HG02610 (cell line): ENCODE measurements around the gene ZNF429.
"Not testable (repeated sequence)": the region's sequence is repeated elsewhere in the genome, so short reads cannot be mapped to it uniquely, and the experiment has no call there.

Experiments
- ATAC-seq: cut with Tn5 transposase; IDR thresholded peaks from one replicate; pipeline ENCODE4 v1.9.1; 2021; ENCODE audit warnings: mild to moderate bottlenecking, moderate library complexity; ENCODE audit not compliant: unreplicated experiment

ZNF429 gene

DNA sequence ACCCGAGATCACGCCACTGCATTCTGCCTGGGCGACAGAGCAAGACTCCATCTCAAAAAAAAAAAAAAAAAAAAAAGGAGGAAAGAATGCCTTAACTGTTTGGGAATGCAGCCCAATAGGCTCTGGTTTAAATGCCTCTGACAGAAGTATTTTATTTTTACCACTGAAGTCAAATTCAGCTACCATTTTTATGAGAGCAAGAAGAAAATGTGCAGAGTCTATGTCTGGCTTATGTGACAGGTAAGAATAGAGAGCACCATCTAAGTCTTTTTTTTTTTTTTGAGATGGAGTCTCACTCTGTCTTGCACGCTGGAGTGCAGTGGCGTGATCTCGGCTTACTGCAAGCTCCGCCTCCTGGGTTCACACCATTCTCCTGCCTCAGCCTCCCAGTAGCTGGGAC is 7.2 kb downstream of the ZNF429 start:
- ATAC-seq, result not testable (repeated sequence)

DNA sequence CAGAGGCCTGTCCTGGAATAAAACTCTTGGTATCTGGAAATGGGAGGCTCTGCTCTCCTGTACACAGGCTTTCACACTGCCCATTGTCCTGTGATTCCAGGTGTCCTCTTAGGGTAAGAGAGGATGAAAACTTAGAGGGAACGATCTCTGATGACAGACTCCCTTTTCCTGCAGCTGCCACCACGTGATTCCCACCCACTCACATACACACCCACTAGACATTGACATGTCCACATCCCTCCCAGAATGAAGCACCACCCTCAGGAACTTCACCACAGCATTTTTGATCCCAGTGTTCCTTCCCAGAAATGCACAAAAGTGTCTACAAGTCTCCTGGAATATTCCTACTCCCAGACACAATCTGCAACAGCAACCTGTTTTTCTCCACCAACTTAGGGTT is 8.2 kb downstream of the ZNF429 start:
- ATAC-seq, result no peak

DNA sequence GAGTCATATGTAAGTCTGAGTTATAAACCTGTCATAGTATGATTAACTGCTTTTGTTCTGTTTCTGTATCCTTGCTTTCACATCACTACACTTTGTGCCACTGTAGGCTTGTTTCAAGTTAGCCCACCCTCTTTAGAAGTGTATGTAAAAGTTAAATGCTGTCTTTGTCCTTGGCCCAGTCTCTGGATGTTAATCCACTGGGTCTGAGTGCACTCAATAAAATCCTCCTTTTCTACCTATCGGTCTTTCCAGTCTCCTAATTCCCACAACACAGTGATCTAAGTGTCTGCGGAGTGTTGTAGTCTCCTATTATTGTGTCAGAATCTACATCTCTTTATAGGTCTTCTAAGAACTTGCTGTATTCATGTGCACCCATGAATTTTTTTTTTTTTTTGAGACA is 14.1 kb downstream of the ZNF429 start:
- no peak for ATAC-seq

DNA sequence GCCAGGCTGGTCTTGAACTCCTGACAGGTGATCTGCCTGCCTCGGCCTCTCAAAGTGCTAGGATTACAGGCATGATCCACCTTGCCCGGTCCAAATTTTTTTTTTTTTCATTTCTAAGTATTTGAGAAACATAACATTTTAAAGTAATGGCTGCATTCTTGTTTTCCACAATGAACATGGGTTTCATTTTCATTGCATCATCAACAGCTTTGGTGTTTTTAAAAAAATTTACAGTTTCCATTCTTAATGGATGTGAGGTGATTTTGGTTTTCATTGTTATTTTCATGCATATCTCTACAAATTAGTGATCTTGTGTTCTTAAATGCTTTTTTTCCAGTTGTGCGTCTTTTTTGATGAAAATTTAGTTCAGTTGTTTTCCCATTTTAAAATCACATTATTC is 27.5 kb downstream of the ZNF429 start:
- no peak for ATAC-seq

DNA sequence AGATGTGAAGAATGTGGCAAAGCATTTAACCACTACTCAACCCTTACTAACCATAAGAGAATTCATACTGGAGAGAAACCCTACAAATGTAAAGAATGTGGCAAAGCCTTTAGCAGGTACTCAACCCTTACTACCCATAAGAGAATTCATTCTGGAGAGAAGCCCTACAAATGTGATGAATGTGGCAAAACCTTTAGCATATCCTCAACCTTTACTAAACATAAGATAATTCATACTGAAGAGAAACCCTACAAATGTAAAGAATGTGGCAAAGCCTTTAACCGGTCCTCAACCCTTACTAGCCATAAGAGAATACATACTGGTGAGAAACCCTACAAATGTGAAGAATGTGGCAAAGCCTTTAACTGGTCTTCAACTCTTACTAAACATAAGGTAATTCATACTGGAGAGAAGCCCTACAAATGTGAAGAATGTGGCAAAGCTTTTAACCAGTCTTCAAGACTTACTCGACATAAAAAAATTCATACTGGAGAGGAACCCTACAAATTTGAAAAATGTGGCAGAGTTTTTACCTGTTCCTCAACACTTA is 31.4 kb downstream of the ZNF429 start:
- ATAC-seq, result not testable (repeated sequence)

DNA sequence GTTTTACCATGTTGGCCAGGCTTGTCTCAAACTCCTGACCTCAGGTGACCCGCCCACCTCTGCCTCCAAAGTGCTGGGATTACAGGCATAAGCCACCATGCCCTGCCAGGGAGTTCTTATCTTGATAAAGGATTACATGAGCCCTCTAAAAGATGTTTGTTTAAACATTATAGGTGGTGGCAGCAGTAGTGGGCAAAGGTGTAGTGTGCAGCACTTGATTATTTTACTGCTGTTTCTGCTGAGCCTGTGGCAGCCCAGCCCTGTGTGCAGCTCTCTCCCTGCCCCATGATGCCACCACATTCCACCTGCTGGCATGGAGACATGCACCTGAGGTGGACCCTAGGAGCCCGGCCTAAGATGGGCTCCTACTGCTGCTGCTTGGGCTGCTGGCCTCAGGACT is 54.0 kb downstream of the ZNF429 start:
- no peak for ATAC-seq

DNA sequence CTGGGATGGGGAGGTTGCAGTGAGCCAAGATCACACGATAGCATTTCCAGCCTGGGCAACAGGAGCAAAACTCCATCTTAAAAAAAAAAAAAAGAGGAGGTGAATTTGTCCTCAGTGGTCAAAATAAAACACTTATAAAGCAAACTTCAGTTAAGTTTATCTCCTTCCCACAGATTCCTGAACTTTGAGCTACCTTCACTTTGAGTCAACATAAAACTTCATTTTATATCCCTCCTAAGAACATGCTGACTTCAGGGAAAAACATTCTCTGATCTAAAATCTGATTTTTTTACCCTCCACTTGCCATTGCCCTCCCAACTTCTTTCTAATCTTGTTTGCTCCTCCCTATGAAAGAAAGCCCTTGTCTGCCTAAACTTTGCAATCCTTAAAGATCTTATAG is 59.0 kb downstream of the ZNF429 start:
- no peak for ATAC-seq

DNA sequence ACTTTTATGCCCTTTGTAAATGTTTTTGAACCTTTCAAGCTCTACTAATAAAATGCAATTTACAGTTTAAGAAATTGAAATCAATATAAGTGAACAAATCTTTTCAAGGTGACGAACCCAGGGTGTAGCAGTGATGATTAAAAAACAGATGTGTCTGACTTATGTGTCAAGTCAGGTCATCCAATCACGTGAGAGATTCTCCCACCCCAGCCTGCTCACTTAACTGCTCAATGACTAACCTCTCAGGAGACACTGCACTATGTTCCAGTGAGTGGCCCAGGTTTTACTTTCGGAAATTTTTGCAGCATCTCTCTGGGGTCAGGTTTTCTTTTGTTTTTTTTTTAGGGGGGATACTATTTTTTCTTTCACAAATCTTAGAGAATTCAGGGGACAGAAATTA is 60.7 kb downstream of the ZNF429 start:
- no peak for ATAC-seq

DNA sequence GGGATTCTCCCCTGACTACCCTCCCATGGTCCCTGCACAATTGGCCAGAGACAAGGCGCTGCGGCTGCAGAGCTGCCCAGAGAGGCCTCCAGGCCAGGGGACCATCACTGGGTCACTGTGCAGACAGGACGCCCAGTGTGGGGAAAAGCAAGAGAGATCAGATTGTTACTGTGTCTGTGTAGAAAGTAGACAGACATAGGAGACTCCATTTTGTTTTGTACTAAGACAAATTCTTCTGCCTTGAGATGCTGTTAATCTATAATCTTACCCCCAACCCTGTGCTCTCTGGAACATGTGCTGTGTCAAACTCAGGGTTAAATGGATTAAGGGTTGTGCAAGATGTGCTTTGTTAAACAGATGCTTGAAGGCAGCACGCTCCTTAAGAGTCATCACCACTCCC is 62.4 kb downstream of the ZNF429 start:
- not testable (repeated sequence) for ATAC-seq

DNA sequence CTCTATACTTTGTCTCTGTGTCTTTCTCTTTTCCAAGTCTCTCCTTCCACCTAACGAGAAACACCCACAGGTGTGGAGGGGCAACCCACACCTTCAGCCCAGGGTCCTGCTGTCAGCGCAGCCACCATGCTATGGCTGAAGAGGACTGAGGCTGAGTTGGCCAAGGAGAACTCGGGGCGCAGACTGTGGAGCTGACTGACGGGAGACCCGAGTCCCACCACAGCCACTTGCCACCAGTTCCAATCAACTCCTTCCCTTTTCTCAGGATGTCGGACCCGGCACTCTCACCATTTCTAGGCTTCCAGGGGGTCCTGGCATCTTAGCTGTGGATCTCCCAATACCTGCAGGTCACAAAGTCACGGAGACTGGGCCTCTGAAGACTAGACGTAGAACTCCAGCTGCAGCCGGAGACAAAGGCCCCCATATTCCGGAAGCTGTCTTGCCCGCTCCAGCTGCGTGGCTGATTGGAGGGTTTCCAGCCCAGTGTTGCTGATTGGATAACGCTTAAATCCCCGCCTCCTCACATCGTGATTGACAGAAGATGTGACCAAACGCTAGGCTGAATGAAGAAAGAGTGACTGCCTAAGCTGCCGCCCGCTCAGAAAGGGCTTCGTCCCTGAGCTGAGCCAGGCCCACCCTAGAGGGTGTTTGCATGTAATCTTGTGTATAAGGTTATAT is 63.6 kb downstream of the ZNF429 start:
- ATAC-seq, result no peak

DNA sequence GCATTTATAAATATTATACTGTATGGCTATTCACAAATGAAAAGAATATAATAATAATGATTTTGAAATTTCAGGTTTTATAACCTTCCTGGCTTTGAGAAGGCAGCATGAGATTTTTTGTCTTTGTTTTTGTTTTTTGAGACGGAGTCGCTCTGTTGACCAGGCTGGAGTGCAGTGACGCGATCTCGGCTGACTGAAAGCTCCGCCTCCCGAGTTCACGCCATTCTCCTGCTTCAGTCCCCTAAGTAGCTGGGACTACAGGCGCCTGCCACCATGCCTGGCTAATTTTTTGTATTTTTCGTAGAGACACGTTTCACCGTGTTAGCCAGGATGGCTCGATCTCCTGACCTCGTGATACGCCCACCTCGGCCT is 64.1 kb downstream of the ZNF429 start:
- no peak for ATAC-seq

DNA sequence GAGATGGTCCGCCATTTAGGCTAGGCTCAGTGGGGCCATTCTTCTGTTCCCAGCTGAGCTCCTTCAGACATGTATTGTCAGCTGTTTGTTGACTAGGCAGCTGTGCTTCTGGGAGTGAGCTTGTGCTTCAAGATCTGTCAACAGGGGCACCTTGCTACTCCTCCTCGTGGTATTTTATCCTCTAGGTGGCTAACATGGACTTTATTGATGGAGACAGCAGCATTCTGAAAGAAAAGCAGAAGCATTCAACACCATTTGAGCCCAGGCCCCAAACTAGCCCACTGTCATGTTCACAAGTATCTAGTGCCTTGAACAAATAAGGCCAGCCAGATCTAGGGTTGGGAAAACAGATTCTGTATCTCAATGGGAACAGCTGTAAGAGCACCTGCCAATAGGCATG is 65.9 kb downstream of the ZNF429 start:
- ATAC-seq, result no peak

DNA sequence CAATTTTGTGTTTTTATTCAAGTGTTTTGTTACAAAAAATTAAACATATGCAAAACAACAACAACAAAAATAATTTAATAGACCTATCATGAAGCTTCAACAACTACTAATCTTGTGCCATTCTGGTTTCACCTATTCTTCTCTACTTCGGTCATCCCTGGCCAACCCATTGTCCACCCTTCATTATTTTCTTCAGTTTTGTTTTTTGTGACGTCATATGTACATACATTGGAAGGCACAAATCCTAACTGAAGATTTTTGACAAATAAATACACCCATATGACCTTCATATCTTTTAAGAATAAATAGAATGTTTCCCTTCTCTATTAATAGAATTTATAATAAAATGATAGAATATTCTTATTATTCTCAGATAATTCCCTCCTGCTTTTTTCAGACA is 69.2 kb downstream of the ZNF429 start:
- no peak for ATAC-seq

DNA sequence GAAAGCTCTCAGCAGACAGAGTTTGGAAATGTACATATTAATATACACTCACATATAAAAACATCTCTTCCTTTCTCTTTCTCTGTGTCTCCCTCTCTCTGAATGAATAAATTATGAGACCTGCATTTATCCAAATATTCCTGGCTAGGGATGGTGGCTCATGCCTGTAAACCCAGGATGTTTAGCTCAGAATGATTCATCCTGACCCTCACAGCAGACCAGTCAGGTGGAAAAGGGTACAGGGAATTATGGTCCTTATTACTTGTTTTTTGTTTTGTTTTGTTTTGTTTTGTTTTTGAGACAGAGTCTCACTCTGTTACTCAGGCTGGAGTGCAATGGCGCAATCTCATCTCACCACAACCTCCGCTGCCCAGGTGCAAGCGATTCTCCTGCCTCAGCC is 71.1 kb downstream of the ZNF429 start:
- ATAC-seq, result no peak

DNA sequence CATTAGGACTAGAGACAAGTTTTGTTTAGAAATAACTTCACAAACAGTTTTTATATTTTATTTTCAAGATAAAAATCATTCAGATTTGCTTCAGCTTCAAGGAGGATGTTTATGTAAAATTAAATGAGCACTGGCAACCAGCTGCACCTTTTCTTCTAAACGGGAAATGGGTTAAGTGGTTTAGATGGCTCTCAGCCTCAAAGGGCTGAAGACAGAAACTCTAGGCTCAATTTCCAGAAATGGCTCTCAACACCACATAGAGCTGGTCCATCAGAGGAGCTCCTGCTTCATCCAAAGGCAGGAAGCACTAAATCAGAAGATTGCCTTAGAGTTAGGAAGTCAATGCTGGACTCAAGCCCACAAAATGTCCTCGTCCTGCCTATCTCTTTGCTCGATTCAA is 74.7 kb downstream of the ZNF429 start:
- ATAC-seq, result no peak

DNA sequence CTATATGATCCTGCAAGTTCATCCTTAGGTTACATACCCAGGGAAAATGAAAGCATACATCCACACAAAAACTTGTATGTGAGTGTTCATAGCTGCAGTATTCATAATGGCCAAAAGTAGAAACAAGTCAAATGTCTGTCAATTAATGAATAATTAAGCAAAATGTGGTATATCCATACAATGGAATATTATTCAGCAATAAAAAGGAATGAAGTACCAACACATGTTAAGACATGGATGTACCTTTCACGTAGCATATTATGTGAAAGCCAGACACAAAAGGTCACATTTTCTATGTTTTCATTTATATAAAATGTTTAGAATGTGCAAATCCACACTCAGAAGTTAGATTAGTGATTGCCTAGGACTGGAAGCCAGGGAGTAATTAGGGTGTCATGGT is 75.4 kb downstream of the ZNF429 start:
- no peak for ATAC-seq

DNA sequence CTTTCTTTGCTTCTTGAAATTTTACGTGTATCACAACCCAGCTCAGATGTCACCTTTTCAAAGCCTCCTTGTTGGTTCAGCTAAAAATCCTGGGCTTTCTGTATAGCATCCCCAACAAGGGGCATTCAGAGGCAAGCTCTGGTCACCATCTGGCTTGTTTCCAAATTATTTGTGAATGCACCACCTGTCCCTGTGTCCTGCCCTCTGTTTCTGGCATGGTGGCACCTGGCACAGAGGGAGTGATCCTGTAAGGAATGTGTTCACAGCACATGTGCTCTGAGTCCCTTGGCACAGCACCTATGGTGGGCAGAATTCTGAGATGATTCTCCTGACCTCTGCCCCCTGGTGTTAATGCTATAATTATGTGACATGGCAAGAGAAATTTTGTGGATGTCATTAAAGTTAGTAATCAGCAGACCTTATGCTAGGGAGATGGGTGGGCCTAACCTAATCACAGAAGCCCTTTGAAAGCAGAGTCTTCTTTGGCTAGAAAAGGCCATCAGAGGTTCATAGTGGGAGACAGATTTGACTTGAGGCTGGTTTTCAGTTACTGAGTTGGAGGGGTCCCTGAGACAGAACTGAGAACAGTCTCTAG is 76.3 kb downstream of the ZNF429 start:
- ATAC-seq, result no peak

DNA sequence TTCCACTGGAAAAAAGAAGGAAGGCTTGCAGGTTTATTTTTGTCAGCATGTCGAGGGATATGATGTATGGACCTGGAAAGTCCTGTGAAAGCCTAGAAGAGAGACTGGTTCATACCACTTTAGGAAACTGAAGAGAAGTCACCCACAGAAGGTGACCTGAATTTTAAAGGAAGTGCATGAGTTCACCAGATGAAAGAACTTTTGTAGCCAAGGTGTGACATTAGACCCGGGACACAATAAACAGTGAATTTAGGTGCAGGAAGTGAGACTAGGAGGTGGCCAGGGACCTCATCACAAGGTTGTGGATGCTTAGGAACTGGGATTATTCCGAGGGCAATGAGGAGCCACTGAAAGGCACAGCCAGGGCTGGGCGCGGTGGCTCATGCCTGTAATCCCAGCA is 79.1 kb downstream of the ZNF429 start:
- ATAC-seq, result no peak

DNA sequence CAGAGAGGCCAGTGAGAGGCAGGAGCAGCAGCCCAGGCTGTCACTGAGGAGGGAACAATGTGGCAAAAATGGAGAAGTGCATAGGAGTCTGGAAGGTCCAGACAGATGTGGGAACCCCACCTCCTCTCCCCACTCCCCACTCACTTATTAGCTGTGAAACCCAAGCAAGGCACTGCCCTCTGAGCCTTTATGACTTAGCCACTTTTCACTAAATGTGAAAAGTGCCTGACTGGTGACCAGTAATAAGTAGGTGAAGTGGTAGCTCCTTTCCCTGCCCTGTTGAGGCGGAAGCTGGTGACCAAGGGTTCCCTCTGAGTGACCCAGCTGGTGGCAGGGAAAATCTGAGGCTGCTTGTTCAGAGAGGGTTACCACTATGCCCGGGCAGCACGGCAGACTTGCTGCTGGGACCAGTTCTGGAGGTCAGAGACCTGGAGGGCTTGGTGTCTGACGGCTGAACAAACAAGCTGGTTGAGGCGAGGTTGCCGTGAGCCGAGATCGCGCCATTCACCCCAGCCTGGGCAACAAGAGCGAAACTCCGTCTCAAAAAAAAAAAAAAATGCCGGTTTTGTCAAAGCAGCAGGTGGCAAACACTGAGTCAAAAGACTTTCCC is 80.0 kb downstream of the ZNF429 start:
- ATAC-seq, result no peak

DNA sequence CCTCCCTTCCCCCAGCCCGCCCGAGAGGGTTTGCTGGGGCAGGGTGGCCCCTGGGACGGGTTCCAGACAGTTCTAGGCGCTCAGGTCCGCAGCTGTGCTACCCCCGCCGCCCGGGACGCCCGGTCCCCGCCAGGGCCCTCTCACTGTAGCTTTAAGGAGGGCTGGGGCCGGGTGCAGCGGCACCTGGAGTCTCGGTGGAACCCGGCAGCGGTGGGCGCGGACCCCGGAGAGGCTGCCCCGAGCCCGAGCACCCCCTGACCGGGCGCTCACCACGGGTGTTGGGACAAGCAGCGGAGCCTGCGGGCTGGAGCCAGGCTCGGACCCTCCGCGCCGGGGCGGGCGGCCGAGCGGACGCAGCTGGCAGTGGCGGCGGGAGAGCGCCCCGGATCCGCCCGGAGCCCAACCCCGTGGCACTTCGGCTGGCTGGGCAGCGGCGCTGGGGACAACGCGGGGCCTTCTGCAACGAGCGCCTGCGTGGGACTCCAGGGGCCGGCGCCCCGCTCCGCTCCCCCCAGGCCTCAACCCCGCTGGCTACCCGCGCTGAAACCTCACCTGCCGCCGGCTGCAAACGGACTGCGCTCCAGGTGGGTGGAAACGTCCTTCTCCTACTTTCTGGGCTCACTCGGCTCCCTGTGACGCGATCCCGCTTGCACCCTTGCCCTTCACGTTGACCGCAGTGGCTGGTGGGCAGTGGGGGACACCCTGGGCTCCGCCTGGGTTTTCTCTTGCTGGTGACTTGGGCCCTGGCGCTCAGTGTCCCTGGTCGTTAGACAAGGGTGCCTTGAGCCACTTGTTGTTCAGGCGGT is 81.1 kb downstream of the ZNF429 start:
- ATAC-seq, result no peak

DNA sequence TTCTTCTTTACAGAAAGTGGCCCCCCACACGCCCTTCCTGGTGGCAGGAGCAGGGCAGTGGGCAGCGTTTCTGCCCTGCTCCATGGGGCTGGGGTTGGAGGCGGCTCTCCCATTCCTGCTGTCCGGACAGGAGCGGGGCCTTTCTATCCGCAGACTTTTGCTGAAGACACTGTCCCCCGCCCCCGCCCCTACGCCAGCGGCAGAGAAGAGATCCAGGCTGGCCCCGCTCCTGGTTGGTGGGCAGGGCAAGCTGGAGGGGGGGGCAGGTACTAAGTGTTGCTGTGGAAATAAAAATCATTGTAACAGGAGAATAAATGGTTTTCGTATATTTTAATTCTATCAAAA is 81.7 kb downstream of the ZNF429 start:
- ATAC-seq, result no peak

DNA sequence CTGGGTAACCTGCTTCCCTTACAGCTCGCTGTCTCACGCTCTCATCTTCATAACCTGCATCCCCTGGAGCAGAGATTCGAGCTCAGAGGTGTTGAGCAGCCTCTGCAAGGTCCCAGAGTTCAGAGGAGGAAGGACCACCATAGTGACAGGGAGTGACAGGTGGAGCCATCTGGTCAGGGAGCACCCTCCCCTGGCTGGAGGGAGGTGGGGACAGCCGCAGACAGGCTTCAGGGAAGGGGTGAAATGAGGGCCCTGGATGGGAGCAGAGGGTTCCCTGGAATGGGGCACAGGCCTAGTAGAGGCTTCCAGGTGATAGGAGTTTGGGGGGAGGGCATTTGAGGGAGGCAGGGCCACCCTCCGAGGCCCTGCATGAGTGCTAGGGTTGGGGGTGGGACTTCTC is 82.1 kb downstream of the ZNF429 start:
- ATAC-seq, result no peak
